Osteocyte (in vitro differentiated cells): Measurements from ENCODE around the gene ERFL. TPM values are rescaled to one million over a fixed set of nuclear protein-coding genes. Genes with fewer than 3 reads are reported as not detected.

Source experiments
- DNase-seq: peaks from one replicate; pipeline ENCODE4 v3.0.0; 2021; ENCODE audit warnings: mixed read lengths; ENCODE audit not compliant: unreplicated experiment; ENCODE audit errors: extremely low spot score
- H3K27ac Mint-ChIP-seq: one replicate; pipeline ENCODE4 v1.8.0; 2021; ENCODE audit warnings: mild to moderate bottlenecking, mixed read lengths; ENCODE audit not compliant: unreplicated experiment
- H3K27me3 Mint-ChIP-seq: one replicate; pipeline ENCODE4 v1.8.0; 2021; ENCODE audit warnings: mixed read lengths; ENCODE audit not compliant: unreplicated experiment
- H3K36me3 Mint-ChIP-seq: one replicate; pipeline ENCODE4 v1.8.0; 2021; ENCODE audit warnings: mixed read lengths; ENCODE audit not compliant: unreplicated experiment
- H3K4me1 Mint-ChIP-seq: one replicate; pipeline ENCODE4 v1.8.0; 2021; ENCODE audit warnings: mixed read lengths; ENCODE audit not compliant: unreplicated experiment
- H3K4me3 Mint-ChIP-seq: one replicate; pipeline ENCODE4 v1.8.0; 2021; ENCODE audit warnings: mild to moderate bottlenecking, moderate library complexity, mixed read lengths; ENCODE audit not compliant: unreplicated experiment
- H3K9me3 Mint-ChIP-seq: one replicate; pipeline ENCODE4 v1.8.0; 2021; ENCODE audit warnings: mixed read lengths; ENCODE audit not compliant: unreplicated experiment
- total RNA-seq: library from RNA; stranded (reverse); gene quantifications from 2 replicates; pipeline ENCODE4 v1.2.1, GENCODE V29; 2021
- TF ChIP-seq, protein P1 (sequence below): fragments of 200-600 bp; sonication (generic); IDR thresholded peaks from 2 replicates; pipeline ENCODE4 v1.5.0; 2021; ENCODE audit warnings: antibody characterized with exemption, mild to moderate bottlenecking, moderate library complexity

The ERFL gene
- total RNA-seq, 1 donor from 2014 or later = 0.38 TPM

- H3K4me3 Mint-ChIP-seq = no peak overlapping the region
- H3K27me3 Mint-ChIP-seq = peaks cover 51% of the 10 kb centered on the region
- TF ChIP-seq, protein P1, sequence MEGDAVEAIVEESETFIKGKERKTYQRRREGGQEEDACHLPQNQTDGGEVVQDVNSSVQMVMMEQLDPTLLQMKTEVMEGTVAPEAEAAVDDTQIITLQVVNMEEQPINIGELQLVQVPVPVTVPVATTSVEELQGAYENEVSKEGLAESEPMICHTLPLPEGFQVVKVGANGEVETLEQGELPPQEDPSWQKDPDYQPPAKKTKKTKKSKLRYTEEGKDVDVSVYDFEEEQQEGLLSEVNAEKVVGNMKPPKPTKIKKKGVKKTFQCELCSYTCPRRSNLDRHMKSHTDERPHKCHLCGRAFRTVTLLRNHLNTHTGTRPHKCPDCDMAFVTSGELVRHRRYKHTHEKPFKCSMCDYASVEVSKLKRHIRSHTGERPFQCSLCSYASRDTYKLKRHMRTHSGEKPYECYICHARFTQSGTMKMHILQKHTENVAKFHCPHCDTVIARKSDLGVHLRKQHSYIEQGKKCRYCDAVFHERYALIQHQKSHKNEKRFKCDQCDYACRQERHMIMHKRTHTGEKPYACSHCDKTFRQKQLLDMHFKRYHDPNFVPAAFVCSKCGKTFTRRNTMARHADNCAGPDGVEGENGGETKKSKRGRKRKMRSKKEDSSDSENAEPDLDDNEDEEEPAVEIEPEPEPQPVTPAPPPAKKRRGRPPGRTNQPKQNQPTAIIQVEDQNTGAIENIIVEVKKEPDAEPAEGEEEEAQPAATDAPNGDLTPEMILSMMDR = no peak
- H3K27ac Mint-ChIP-seq = no peak overlapping the region
- no peaks in the 10 kb centered on the region for H3K36me3 Mint-ChIP-seq
- peaks cover 14% of the 10 kb centered on the region for H3K4me1 Mint-ChIP-seq
- no peaks in the 10 kb centered on the region for H3K9me3 Mint-ChIP-seq
- no peak for DNase-seq
These were observed 1.4 kb upstream of the ERFL start for GRCh38 chr19:41929536-41930071.

GRCh38 chr19:41928754-41929535 lies 696 bp upstream of the ERFL start:
- H3K27me3 Mint-ChIP-seq = peaks cover 45% of the 10 kb centered on the region
- H3K27ac Mint-ChIP-seq = no peak overlapping the region
- TF ChIP-seq, protein P1 = no peak
- peaks cover 14% of the 10 kb centered on the region for H3K4me1 Mint-ChIP-seq
- H3K36me3 Mint-ChIP-seq = no peaks in the 10 kb centered on the region
- no peak for DNase-seq
- no peaks in the 10 kb centered on the region for H3K9me3 Mint-ChIP-seq
- H3K4me3 Mint-ChIP-seq = peak overlapping the region; percentile 60

- Mint-ChIP-seq H3K27ac (no peak overlapping the region), H3K9me3 (no peaks in the 10 kb centered on the region), H3K4me3 (peak overlapping the region; percentile 77), H3K36me3 (no peaks in the 10 kb centered on the region), H3K27me3 (peaks cover 39% of the 10 kb centered on the region), H3K4me1 (peaks cover 13% of the 10 kb centered on the region)
- TF ChIP-seq, protein P1 = no peak
- DNase-seq = no peak
These were observed 604 bp downstream of the ERFL start for GRCh38 chr19:41927497-41928192.

DNA sequence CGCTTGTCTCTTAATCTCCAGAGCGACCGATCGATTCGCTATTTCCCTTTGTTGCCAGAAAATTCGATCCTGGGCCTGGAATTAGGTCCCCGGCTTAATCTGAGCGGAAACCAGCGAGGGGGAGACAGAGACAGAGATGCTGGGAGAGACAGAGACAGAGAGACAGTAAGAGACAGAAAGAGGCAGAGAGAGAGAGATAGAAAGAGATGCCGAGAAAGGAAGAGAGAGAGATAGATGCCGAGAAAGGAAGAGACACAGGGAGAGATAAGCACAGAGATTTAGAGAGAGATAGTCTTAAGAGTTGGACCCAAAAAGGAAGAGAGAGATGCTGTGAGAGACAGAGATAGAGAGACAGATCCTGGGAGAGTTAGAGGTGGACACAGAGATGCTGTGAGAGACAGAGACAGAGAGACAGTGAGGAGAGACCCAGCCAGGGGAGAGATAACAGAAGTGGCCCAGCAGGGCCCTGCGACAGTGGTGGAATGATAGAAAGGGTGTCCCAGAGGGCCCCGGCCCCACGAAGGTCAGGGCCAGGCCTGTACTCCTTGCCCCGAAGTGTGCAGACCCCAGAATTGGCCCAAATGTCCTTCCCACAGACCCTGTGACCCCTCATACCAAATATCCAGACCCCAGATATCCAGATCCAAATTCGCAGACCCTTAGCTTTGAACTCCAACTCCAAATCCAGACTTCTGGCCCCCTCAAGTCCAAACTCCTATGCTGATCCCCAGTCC lies 1.3 kb downstream of the ERFL start:
- Mint-ChIP-seq H3K9me3 (no peaks in the 10 kb centered on the region), H3K36me3 (no peaks in the 10 kb centered on the region)
- DNase-seq = no peak

More for the DNA sequence above, 1.3 kb downstream of the ERFL start:
- Mint-ChIP-seq H3K4me3 (no peak overlapping the region), H3K27me3 (peaks cover 40% of the 10 kb centered on the region), H3K4me1 (peaks cover 12% of the 10 kb centered on the region), H3K27ac (no peak overlapping the region)
- TF ChIP-seq, protein P1 = no peak
